K562 (cell line): ENCODE measurements around the gene POLR1A. TPM values are rescaled to one million over a fixed set of nuclear protein-coding genes. Genes with fewer than 3 reads are reported as not detected.

Source experiments
- ARHGAP35 ChIP-seq: fragments of 450-650 bp; IDR thresholded peaks from 2 replicates; pipeline ENCODE4 v1.6.1; 2018; ENCODE audit not compliant: partially characterized antibody
- EP300 ChIP-seq: IDR thresholded peaks from 2 replicates; pipeline ENCODE4 v1.6.1; 2012; ENCODE audit warnings: low read length, improper control_type of control experiment
- IRF9 ChIP-seq: fragments of 450-650 bp; IDR thresholded peaks from 2 replicates; pipeline ENCODE4 v1.6.1; 2016; ENCODE audit warnings: missing biosample characterization, missing genetic modification characterization
- KLF6 ChIP-seq: fragments of 250-450 bp; sonication (Bioruptor Pico); IDR thresholded peaks from 2 replicates; pipeline ENCODE4 v1.4.0; 2020; ENCODE audit warnings: mild to moderate bottlenecking, moderate library complexity, borderline replicate concordance
- MED1 ChIP-seq: sonication (generic); formaldehyde crosslinking; IDR thresholded peaks from 2 replicates; pipeline ENCODE4 v1.8.1; 2023; ENCODE audit warnings: missing genetic modification reagents, borderline replicate concordance
- NFE2 ChIP-seq: IDR thresholded peaks from 2 replicates; pipeline ENCODE4 v1.6.1; 2014; ENCODE audit warnings: antibody characterized with exemption, low read depth
- POLR2AphosphoS5 ChIP-seq: IDR thresholded peaks from 2 replicates; pipeline ENCODE4 v1.6.1; 2011; ENCODE audit warnings: mild to moderate bottlenecking, low read depth, low read length, moderate library complexity; ENCODE audit not compliant: control insufficient read depth, insufficient read depth
- PRDM10 ChIP-seq: fragments of 450-650 bp; IDR thresholded peaks from 2 replicates; pipeline ENCODE4 v1.6.1; 2018; ENCODE audit not compliant: partially characterized antibody
- RBM14 ChIP-seq: fragments of 200-400 bp; formaldehyde crosslinking; IDR thresholded peaks from 2 replicates; pipeline ENCODE4 v1.6.1; 2018; ENCODE audit warnings: low read depth, mild to moderate bottlenecking, low read length, moderate library complexity, borderline replicate concordance; ENCODE audit not compliant: insufficient read depth
- RBM34 ChIP-seq: fragments of 200-400 bp; formaldehyde crosslinking; IDR thresholded peaks from 2 replicates; pipeline ENCODE4 v1.6.1; 2018; ENCODE audit warnings: low read length, borderline replicate concordance; ENCODE audit not compliant: insufficient read depth
- SPI1 ChIP-seq: IDR thresholded peaks from 2 replicates; pipeline ENCODE4 v1.6.1; 2011; ENCODE audit warnings: low read depth, low read length, control low read depth, borderline replicate concordance
- YBX1 ChIP-seq: fragments of 450-650 bp; IDR thresholded peaks from 2 replicates; pipeline ENCODE4 v1.7.1; 2016; ENCODE audit warnings: mild to moderate bottlenecking
- ZBTB26 ChIP-seq: fragments of 450-650 bp; formaldehyde crosslinking; IDR thresholded peaks from 2 replicates; pipeline ENCODE4 v1.4.0; 2022; ENCODE audit warnings: missing genetic modification characterization
- polyA plus RNA-seq, 8 experiments: library from polyadenylated mRNA; depleted of rRNA in 4 of 8; stranded (reverse) in 5 of 8; unstranded in 3 of 8; fragments of >200 nt; fragmentation: Nextera tagmentation in 2 of 8; fragmentation: Illumina TruSeq in 1 of 8; extraction: Ambion mirVana in 2 of 8; extraction: Trizol in 1 of 8; gene quantifications; 2 replicates each; pipeline versions ENCODE4 v1.2.1 to v1.2.3, GENCODE V29; 2011 to 2014; ENCODE audit warnings: inconsistent platforms in 1 of 8, missing spikeins in 1 of 8
- total RNA-seq, 7 experiments: library from RNA; depleted of rRNA in 6 of 7; stranded (reverse); fragments of >200 nt in 6 of 7; fragmentation: Illumina TruSeq in 2 of 7; extraction: Trizol in 2 of 7; gene quantifications; 2 replicates each; pipeline versions ENCODE4 v1.2.1 to v1.2.3, GENCODE V29; 2011 to 2021; ENCODE audit warnings: low replicate concordance in 1 of 7

The POLR1A gene
- total and polyA plus RNA-seq, 9 of the 15 experiments (the other 6 are each of a cell fraction or from before 2014, with no cell fraction given), result 3.0 to 72.1 (median 21.8) TPM

GRCh38 chr2:85984788-85985187 lies 120.9 kb downstream of the POLR1A start (continued):
- TF ChIP-seq SPI1 (no peak), MED1 (CRISPR knock-in tag) (no peak), RBM34 (no peak), PRDM10 (no peak), KLF6 (CRISPR knock-in tag) (no peak), YBX1 (no peak), RBM14 (no peak), ARHGAP35 (no peak), EP300 (no peak), ZBTB26 (CRISPR knock-in tag) (no peak), POLR2AphosphoS5 (no peak), NFE2 (no peak), IRF9 (tag) (no peak)
- TF ChIP-seq, all 486 proteins: peak for 0
